Measurements from ENCODE around the gene CD300LG.

GRCh38 chr17:43846963-43847371, at the start of gene CD300LG:
- no peak for TF ChIP-seq CTCF (optimal IDR thresholded peaks at IDR 0.05 in 1 of 3, IDR thresholded peaks at IDR 0.05 in 1 of 3, conservative IDR thresholded peaks at IDR 0.05 in 1 of 3; ENCODE audit: extremely low read depth in 1 of 3, insufficient read depth in 2 of 3, low read length in 3 of 3)
- no peak for TF ChIP-seq EZH2 (IDR thresholded peaks at IDR 0.05; ENCODE audit: low read length)
